HK-2 (cell line): ENCODE results near the gene ASAP2.
"Not testable (repeated sequence)": the region's sequence is repeated elsewhere in the genome, so short reads cannot be mapped to it uniquely, and the experiment has no call there.

ENCODE experiments used
- DNase-seq: peaks from one replicate; pipeline ENCODE4 v3.0.0-alpha.2; 2018; ENCODE audit not compliant: unreplicated experiment

Gene ASAP2

GRCh38 chr2:9211496-9211895 is 4.9 kb downstream of the ASAP2 start:
- no peak for DNase-seq

- no peak for DNase-seq
Measured at GRCh38 chr2:9212010-9212635, 5.5 kb downstream of the ASAP2 start.

DNA sequence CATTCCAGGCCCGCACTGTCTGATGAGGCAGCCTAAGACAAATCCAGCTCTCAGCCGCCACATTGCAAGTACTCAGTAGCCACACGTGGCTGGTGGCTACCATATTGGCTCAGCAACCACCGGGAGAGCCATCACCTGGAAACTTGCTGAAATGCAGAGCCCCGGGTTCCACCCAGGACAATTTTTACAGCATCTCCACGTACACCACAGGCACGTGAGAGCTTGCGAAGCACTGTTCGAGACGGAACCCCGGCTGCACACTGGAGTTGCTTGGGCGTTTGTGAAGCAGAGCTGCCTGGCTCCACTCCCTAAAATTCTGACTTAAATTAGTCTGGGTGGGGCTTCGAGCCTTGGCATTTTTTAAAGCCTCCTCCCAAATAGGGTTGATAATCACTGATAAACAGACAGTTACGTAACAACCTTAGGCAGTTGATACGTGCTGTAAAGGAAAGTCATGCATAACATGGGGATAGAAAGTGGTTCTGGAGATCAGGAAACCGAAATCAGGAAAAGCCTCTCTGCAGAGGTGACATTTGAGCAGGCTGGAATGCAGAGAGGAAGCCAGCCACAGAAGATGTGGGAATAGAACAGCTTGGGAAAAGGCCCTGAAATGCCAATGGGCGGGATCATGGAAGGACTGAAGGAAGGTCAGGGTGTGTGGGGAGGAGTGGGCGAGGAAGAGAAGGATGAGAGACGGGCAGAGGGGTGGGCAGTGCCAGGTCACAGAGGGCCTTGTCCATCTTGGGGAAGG is 6.2 kb downstream of the ASAP2 start:
- no peak for DNase-seq

GRCh38 chr2:9213477-9214051 is 7.0 kb downstream of the ASAP2 start:
- DNase-seq: no peak

GRCh38 chr2:9214873-9215272 is 8.3 kb downstream of the ASAP2 start:
- no peak for DNase-seq

DNA sequence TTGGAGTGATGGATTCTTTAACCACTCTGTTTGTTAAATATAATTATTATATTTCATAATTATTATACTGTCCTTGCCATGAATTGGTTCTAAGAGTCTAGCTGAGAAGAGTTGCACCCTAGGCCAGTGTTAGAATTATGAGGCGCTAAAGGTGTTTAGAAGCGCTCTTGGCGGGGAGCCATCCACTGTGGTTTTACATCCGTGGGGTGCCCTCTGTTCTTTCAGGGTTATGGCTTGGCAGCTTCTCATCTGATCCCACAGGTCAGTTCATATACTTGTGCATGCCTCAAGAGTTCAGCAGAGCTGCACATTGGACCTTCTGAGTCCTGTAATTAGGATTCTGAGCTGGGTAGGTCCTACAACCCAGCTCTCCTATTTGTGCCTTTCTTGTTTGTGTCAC is 9.1 kb downstream of the ASAP2 start:
- DNase-seq: no peak

GRCh38 chr2:9216143-9216542 is 9.5 kb downstream of the ASAP2 start:
- not testable (repeated sequence) for DNase-seq

GRCh38 chr2:9217838-9218770 is 11.5 kb downstream of the ASAP2 start:
- no peak for DNase-seq

DNA sequence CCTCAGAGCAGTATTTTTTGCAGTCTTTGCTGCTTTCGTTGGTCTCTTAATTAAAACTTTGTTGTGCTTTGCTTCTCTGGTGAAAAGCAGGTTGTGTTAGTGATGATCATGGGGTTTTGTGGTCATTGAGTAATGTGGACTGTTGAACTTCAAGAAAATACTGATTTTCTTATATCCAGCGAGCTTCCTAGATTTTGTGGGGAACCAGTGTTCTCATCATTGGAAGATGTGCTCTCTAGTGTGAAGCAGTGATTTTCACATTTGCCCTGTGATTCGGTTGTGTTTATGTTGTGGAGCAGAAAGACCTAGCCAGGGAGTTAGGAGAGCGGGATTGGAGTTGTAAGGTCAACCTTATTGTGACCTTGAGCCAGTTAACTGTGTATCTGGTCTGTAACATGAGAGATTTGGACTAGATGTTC is 12.4 kb downstream of the ASAP2 start:
- DNase-seq: no peak

DNA sequence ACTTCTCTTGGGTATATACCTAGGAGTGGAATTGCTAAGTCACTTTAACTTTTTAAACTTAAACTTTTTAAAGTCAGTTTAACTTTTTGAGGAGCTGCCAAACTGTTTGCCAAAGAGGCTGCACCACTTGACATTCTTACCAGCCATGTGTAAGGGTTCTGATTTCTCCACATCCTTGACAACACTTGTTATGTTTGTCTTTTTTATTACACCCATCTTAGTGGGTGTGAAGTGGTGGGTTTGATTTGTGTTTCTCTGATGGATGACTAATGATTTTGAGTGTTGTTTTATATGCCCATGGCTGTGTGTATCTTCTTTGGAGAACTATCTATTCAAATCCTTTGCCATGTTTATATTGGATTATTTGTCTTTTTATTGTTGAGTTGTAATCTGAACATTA is 13.6 kb downstream of the ASAP2 start:
- no peak for DNase-seq

GRCh38 chr2:9221223-9221622 is 14.6 kb downstream of the ASAP2 start:
- DNase-seq: no peak

DNA sequence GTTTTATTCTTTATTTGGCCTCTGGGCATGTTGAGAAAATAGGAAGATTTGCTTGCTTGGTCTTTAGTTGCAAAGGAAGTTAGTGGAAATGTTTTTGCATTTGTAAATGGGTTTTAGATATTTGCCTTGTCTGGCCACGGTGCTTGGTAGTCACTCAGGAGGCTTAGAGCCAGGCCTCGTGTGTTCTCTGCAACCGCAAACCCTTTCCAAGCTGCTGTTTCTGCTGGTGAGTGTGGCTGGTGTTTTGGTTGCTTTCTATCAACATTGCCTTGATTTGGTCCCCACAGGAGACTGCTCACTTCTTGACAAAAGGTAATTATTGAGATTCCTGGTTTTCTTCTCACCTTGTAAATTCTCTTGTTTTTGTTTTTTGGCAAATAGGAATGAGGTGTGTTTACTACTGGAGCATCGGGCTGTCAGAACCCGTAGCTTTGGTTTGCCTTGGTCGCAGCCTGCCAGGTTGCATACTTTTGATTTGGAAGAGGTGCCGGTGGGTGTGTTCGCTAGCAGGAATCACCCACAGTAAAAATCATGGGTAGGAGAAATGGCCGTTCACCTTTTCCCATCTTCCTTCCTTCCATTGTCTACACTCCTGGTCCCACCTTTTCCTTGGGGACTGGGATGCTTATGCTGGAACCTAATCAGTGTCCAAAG is 15.8 kb downstream of the ASAP2 start:
- DNase-seq: no peak

DNA sequence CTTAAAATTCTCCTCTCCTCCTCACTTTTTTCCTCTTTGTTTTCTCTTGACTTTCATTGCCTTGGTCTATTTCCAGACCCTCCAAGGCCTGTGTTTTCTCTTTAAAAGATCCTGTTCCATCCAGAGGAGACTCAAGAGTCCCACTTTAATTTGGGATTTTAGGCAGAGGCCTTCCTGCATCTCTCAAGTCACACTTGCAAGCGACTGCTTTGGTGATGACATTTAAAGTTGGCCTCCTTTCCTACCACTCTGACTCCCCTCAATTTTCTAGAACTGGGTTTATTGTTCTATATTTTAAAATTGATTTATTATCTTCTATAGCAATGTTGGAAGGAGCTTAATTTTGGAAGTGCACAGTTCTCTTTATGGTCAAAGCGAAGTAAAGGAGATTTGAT is 16.3 kb downstream of the ASAP2 start:
- DNase-seq: no peak

DNA sequence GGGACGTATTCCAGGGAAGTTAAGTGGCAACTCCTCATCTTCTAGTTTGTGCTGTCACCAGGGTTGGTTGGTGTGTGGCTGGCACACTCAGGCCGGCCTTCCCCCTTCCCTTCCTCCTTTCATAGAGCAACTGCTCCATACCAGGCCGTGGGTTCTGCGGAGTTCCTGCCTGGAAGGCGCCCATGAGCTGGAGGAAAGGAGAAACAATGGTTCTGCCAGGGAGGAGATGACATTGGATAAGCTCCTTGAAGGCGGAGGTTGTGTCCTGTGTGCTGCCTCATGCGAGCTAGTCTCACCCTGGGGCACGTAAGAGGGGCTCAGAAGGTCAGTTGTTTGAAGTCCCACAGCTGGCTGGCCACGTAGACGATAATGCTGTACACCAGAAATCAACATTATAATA is 19.2 kb downstream of the ASAP2 start:
- no peak for DNase-seq

DNA sequence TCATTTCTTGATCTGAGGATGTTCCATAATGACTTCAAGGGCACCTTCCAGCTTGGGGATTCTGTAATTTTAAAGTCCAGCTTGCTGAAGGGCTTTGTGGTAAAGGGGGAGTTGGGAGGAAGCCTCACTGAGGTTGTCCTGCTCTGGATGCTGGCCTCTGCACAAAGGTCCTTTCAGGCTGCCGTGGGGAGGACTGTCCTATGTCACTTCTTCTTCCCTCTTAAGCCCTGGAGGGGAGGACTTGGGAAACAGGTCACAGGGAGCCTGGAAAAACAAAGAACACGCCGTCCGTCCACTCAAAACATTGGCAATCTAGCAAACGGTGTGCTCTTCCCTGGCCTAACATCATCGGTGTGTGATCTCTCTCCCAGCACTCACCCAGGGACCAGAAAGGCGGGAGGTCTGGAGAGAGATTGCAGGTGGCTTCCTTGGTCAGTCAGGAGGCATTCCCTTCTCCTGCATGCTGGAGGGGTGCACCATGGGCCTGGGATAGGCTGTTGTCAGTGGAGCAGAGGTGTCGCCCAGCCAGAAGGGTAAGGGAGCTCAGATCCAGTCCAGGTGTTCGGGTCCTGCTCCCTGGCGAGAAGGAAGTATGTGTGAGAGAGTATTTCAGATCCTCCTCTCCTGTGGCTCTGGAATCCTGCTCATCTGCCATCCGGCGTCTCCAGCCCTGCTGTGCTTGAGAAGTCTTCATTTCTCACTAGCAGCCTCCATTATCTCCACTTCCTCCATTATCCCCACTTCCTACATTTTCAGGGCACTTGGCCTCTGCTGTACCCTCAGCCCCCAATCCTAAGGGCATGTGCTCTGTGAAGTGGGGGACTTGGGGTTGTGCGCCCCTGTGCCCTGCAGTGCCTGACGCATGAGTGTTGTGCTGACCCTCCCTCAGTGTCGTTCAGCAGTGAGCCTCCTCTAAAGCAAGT is 20.1 kb downstream of the ASAP2 start:
- no peak for DNase-seq

DNA sequence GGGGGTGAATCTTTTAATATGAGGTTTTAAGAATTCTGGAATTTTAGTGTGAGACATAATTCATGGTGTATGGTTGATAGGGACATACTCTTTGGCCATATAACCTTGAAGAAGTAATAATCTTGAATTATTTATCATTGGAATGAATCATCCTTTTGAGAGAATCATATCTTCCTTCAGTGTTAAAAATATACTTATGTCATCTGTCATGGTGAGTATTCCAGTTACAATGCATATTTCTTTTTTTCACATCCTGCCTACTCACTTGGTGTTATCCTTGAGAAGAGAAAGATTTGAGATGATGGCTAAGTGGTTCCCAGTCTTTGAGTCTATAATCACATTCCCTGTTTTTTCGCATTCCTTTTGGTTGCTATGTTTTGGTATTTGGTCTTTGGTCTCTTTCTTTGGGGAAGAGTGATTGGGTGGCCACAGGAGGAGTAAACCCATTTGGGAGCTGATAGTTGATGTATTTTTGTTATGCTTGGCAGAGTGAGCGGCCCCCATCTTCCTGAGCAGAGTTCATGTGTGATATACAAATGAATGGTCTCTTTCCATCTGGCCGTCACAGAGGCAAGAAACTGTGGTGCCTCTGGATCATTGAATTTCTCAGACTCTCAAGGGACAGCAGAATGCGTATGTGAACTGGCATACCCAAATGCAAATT is 21.6 kb downstream of the ASAP2 start:
- no peak for DNase-seq

DNA sequence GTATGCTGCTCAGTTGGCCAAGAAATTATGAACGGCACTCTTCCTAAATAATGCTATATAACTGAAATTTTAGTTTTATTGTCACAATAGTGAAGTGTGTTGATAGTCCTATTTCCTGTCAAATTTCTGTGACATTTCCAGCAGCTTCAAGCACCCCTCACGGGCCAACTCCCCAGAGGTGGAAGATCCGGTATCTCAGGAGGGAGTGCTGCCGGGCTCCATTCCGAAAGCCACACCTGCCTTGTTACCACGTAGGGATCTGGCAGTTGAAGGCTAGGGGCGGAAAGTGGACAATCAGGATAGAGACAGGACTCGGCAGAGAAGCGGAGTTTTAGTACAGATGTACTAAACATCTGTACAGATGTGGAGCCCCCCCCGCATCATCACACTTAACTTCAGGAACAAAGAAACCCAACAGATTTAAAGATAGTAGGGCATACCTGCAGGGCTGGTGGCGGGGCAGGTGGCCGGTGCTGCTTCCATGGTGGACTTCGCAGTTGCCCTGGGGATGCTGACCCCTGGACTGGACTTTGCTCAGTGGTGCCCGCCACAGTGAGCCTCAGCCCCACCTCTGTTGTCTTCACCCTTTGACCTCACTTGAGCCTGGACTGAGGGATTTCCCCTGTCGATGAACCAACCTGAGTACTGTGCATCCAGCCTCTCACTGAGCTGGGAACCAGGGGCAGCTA is 22.3 kb downstream of the ASAP2 start:
- no peak for DNase-seq

DNA sequence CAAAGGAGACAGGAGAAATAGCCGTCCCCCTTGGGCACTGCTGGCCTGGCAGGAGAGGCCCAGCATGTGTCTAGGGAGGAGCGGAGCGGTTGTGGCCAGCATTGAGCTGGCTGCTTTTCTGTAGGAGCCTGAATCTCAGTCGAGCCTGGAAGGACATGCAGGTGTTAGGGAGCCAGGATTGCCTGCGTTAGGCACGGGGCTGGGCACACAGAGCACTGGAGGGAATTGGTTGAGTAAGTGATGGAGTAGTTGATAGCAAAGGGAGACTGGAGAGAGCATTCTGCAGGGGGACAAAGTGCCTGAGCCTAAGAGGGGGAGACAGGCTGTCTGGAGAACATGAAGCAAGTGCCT is 22.8 kb downstream of the ASAP2 start:
- no peak for DNase-seq

DNA sequence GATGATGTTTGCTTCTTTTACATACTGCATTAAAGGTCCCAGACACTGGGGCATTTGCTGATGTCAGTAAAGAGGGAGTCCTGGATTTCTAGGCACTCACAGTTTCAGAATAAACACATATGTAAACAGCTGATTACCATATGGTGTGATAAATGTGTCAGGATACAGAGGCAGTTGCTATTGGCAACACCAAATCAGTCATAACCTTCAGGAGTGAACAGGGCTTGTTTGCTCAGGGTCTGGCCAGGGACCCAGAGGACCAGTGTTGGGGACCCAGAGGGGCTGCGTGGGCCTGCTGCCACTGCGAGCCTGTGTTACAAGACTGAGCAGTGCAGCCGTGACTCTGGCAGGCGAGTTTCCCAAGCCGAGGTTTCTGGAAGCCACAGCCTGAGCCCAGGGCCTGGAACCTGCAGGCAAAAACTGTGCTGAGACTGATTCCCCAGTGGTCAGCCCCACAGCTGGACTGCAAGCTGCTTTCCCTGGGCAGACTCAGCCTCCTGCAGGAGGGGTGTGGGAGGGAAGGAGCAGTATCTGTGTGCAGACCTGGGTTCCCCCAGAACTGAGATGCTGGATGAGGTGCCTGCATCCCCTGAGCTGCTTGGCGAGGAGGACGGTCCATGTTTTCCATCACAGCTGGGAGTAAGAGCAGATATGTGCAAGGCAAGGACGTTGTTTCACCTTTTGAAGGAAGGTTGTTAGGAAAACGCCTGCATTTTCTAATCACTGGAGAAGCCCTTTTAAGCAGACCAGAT is 23.6 kb downstream of the ASAP2 start:
- DNase-seq: no peak
